Lower leg skin (tissue), 3 donors: Measurements from ENCODE around the gene GEMIN8.

Source experiments
- CTCF ChIP-seq, 3 donors: fragments of 450-650 bp; IDR thresholded peaks; one replicate each; pipeline ENCODE4 v1.5.1; 2016; ENCODE audit warnings: antibody characterized with exemption in 3 of 3, mild to moderate bottlenecking in 3 of 3, moderate library complexity in 2 of 3
- POLR2A ChIP-seq, 2 donors: fragments of 450-650 bp; IDR thresholded peaks; one replicate each; pipeline ENCODE4 v1.6.1; 2016 to 2017; ENCODE audit warnings: antibody characterized with exemption in 2 of 2, mild to moderate bottlenecking in 1 of 2, moderate library complexity in 1 of 2

DNA sequence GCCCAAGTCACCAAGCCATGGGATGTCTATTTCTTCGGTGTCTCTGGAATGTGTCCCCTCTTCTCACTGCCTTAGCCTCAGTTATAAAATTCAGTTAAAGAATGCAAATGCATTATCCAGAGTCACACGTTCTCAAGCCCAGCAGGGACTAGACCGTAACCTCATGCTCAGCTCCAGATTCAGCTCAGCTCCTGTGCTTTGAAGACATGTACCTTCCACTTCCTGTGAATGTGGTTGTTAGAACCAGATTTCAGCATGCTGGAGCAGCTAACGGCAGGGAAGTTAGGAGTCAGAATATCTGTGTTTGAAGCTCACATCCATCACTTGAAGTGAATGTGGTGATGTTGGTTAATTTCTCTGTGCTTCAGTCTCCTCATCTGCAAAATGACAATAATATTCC is 26.7 kb downstream of the GEMIN8 start:
- no peak for TF ChIP-seq CTCF (IDR thresholded peaks at IDR 0.05)
- no peak for TF ChIP-seq POLR2A (IDR thresholded peaks at IDR 0.05)
